ENCODE data around the gene GLIPR1L1.
"Not testable (repeated sequence)": the region's sequence is repeated elsewhere in the genome, so short reads cannot be mapped to it uniquely, and the experiment has no call there.

Gene GLIPR1L1

DNA sequence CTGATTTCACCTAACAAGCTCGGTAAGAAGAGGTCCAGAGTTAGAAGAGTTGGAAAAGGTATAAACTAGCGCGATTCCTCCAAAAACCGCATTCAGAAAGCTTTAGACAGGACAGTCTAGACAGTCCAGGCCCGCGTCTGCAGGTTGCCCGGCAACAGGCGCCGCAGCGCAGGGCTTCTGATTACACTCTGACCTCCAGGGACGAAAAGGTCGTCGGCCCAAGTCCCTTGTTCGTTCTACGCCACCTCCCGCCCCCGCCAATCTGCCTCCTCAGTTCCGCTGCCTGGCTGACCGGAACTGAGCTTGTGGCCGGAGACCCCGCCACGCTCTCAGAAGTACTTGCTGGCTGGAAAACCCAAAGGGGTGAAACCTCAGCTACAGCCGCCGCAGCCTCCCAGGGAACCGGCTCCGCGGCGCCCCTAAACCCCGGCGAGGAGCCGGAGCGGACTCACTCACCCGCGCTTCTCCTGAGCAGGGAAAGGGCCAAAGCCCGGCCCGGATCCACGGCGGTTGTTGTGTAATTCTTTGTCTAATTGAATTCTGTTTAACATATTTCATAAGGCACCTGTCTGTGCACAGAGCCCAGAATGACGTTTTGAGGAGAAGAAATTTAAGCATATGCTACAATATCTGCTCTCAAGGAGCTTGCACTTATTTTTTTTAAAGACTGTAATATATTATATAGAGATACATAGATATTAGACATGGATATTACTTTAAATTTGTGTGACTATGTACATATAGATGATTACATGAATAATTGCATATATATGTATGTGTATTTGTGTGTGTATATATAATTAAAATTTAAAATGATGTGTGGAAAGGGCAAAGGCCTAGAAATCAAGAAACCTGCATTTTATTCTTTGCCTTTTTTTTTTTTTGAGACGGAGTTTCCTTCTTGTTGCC lies 4.3 kb upstream of the GLIPR1L1 start, which contains the start of gene CAPS2:
Gene CAPS2 (minus strand): TSS at position 407 of the 909 bp plus-strand sequence. CDS start 3,826 bp downstream, outside the sequence.
- TF ChIP-seq, protein P1, sequence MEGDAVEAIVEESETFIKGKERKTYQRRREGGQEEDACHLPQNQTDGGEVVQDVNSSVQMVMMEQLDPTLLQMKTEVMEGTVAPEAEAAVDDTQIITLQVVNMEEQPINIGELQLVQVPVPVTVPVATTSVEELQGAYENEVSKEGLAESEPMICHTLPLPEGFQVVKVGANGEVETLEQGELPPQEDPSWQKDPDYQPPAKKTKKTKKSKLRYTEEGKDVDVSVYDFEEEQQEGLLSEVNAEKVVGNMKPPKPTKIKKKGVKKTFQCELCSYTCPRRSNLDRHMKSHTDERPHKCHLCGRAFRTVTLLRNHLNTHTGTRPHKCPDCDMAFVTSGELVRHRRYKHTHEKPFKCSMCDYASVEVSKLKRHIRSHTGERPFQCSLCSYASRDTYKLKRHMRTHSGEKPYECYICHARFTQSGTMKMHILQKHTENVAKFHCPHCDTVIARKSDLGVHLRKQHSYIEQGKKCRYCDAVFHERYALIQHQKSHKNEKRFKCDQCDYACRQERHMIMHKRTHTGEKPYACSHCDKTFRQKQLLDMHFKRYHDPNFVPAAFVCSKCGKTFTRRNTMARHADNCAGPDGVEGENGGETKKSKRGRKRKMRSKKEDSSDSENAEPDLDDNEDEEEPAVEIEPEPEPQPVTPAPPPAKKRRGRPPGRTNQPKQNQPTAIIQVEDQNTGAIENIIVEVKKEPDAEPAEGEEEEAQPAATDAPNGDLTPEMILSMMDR (IDR thresholded peaks at IDR 0.05; ENCODE audit: low read depth, low read length, missing control alignments): no peak
- H3K27ac ChIP-seq: peak within 1 kb of the TSS; percentile 43
- DNase-seq: peak; percentile 86
- no peaks in the 10 kb centered on the region for H3K36me3 ChIP-seq (replicated peaks)
- no peaks in the 10 kb centered on the region for H3K27me3 ChIP-seq (replicated peaks)
- H3K4me3 ChIP-seq (ENCODE audit: low read depth, low read length): peak within 1 kb of the TSS; percentile 72
- in situ Hi-C loops (cut with HindIII; ENCODE audit: low pct_ligation_motif_present, low sequenced_read_pairs): no loop called here

DNA sequence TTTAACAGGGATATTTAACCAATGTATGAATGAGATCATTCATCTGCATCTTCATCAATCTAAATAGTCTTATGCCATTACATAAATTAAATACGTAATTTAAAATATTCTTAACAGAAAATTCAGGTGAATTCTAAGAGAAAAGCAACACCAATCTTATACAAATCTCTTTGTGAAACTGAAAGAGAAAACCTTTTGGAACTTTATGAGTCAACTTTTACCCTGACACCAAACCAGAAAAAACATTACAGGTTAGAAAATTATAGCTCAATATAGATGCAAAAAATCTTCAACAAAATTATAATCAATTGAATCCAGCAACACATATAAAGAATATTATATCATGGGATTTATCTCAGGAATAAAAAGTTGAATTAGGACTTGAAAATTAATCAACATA lies 3.4 kb downstream of the GLIPR1L1 start:
- TF ChIP-seq, protein P1 (IDR thresholded peaks at IDR 0.05; ENCODE audit: low read depth, low read length, missing control alignments): no peak
- H3K4me3 ChIP-seq (ENCODE audit: low read depth, low read length): no peak overlapping the region
- no peaks in the 10 kb centered on the region for H3K36me3 ChIP-seq (replicated peaks)
- no peak overlapping the region for H3K27ac ChIP-seq
- no peak for DNase-seq
- in situ Hi-C loops (cut with HindIII; ENCODE audit: low pct_ligation_motif_present, low sequenced_read_pairs): no loop called here
- no peaks in the 10 kb centered on the region for H3K27me3 ChIP-seq (replicated peaks)

DNA sequence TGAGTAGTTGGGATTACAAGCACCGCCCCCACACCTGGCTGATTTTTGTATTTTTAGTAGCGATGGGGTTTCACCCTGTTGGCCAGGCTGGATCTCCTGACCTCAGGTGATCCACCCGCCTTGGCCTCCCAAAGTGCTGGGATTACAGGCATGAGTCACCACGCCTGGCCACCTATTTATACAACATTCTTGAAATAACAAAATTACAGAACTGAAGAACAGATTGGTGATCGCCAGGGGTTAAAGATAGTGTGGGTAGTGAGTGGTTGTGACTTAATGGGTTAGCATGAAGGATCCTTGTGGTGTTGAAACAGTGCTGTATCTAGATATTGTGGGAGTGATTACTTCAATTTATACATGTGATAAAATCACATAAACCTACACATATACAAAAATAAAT lies 7.4 kb downstream of the GLIPR1L1 start:
- Histone ChIP-seq H3K4me3 (ENCODE audit: low read depth, low read length) (no peak overlapping the region), H3K36me3 (replicated peaks) (no peaks in the 10 kb centered on the region), H3K27me3 (replicated peaks) (no peaks in the 10 kb centered on the region), H3K27ac (no peak overlapping the region)
- in situ Hi-C loops (cut with HindIII; ENCODE audit: low pct_ligation_motif_present, low sequenced_read_pairs): no loop called here
- DNase-seq: peak; percentile 36
- TF ChIP-seq, protein P1 (IDR thresholded peaks at IDR 0.05; ENCODE audit: low read depth, low read length, missing control alignments): no peak

DNA sequence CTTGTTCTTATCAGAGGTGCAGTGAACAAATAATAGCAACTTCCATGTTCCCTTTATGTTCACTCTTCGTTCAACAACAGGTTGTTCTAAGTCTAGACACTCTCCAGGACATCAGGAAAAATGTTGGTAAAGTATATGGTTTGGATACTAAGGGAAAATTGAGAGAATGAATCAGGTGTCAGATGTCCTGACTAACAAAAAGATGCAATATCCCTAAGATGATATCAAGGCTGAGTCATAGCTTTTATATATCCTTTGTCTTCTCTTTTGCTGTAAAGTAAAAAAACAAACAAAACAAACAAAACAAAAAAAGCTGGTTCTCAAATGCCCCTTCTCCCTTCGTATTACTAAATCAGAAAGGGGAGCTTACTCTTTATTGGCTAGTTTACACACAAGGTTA lies 11.1 kb downstream of the GLIPR1L1 start:
- TF ChIP-seq, protein P1 (IDR thresholded peaks at IDR 0.05; ENCODE audit: low read depth, low read length, missing control alignments): no peak
- no peak overlapping the region for H3K27ac ChIP-seq
- H3K36me3 ChIP-seq (replicated peaks): no peaks in the 10 kb centered on the region
- H3K4me3 ChIP-seq (ENCODE audit: low read depth, low read length): no peak overlapping the region
- DNase-seq: no peak
- no peaks in the 10 kb centered on the region for H3K27me3 ChIP-seq (replicated peaks)
- in situ Hi-C loops (cut with HindIII; ENCODE audit: low pct_ligation_motif_present, low sequenced_read_pairs): no loop called here

DNA sequence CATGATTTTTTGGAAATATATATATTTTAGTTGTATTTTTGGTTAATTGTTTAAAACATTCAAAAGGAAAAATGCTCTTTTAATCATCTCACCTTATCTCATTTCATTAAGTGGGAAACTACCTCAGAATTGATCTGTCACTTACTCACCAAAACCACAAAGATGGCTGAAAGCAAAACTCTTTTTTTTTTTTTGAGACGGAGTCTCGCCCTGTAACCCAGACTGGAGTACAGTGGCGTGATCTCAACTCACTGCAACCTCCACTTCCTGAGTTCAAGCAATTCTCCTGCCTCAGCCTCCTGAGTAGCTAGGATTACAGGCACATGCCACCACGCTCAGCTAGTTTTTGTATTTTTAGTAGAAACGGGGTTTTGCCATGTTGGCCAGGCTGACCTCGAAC lies 11.7 kb downstream of the GLIPR1L1 start:
- H3K27me3 ChIP-seq (replicated peaks); H3K27ac ChIP-seq; DNase-seq; H3K4me3 ChIP-seq (ENCODE audit: low read depth, low read length); in situ Hi-C loops (cut with HindIII; ENCODE audit: low pct_ligation_motif_present, low sequenced_read_pairs); H3K36me3 ChIP-seq (replicated peaks): not testable (repeated sequence)

DNA sequence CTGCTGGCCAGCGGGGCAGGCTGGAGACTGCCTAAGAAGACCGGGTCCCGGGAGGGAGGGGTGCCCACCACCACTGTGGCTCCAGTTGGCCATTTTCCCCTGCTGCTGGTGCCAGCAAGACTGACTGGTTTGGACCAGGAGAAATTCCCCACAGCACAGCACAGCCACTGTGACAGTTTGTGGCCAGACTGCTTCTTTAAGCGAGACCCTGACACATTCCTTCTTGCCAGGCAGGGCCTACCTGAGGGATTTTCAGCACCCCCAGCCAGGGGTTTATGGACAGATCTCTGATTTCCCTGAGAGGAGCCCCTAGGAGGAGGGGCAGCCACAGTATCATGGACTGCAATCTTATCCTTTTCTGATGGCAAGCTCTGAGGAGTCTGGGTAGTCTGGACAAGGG lies 15.5 kb downstream of the GLIPR1L1 start:
- H3K27me3 ChIP-seq (replicated peaks): no peaks in the 10 kb centered on the region
- no peak overlapping the region for H3K4me3 ChIP-seq (ENCODE audit: low read depth, low read length)
- TF ChIP-seq, protein P1 (IDR thresholded peaks at IDR 0.05; ENCODE audit: low read depth, low read length, missing control alignments): no peak
- in situ Hi-C loops (cut with HindIII; ENCODE audit: low pct_ligation_motif_present, low sequenced_read_pairs): no loop called here
- H3K27ac ChIP-seq: no peak overlapping the region
- H3K36me3 ChIP-seq (replicated peaks): no peaks in the 10 kb centered on the region
- DNase-seq: no peak
